ENCODE results near the gene SDHB.

DNA sequence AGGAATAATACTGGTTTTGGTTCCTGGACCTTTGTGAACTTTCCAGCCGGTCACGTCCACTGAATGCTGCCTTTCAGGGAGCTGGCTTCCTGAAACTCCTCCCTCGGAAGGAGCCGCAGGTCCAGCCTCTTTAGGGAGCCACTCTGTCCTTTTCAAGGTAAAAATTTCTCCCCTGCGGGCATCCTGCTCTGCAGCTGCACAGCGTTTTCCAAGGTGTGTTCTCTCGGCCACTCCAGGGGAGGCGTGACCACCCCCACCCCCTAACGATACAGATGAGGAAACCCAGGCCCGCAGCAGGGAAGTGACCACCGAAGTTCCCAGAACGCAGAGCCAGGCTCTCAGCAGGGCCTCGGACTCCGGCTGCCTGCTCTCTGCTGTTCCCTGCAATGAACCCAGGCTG, 44.0 kb upstream of the SDHB start:
- TF ChIP-seq EP300 (IDR thresholded peaks at IDR 0.05) = no peak
- no peak for TF ChIP-seq POLR2A (IDR thresholded peaks at IDR 0.05)

Measured in ovary (tissue), 1 donor.